SK-N-SH treated with all-trans-retinoic acid at 6 μM for 48 hours (cell line): ENCODE results near the gene COL6A3.

Source experiments
- ATAC-seq: fragments of 200-7000 bp; cut with Tn5 transposase; 3 replicates; pipeline ENCODE4 v1.9.1; 2020; ENCODE audit warnings: mild to moderate bottlenecking, moderate library complexity
- BACH2 ChIP-seq: fragments of 250-450 bp; sonication (Bioruptor Pico); IDR thresholded peaks from 2 replicates; pipeline ENCODE4 v1.9.0; 2021; ENCODE audit warnings: mild to moderate bottlenecking, borderline replicate concordance
- CREB5 ChIP-seq: fragments of 250-450 bp; sonication (Bioruptor Pico); IDR thresholded peaks from 2 replicates; pipeline ENCODE4 v1.5.1; 2020; ENCODE audit warnings: low read depth, mild to moderate bottlenecking, moderate library complexity
- CSDC2 ChIP-seq: fragments of 250-450 bp; sonication (Bioruptor Pico); IDR thresholded peaks from 2 replicates; pipeline ENCODE4 v1.5.0; 2020; ENCODE audit warnings: mild to moderate bottlenecking, moderate library complexity
- CSRNP3 ChIP-seq: fragments of 250-450 bp; sonication (Bioruptor Pico); IDR thresholded peaks from 2 replicates; pipeline ENCODE4 v1.5.1; 2021; ENCODE audit warnings: mild to moderate bottlenecking, moderate library complexity
- ESRRG ChIP-seq: fragments of 250-450 bp; sonication (Bioruptor Pico); IDR thresholded peaks from 2 replicates; pipeline ENCODE4 v1.6.1; 2021; ENCODE audit warnings: mild to moderate bottlenecking
- ISL1 ChIP-seq: fragments of 250-450 bp; sonication (Bioruptor Pico); IDR thresholded peaks from 2 replicates; pipeline ENCODE4 v2.1.2; 2022; ENCODE audit warnings: mild to moderate bottlenecking, moderate library complexity
- PATZ1 ChIP-seq: fragments of 250-450 bp; sonication (Bioruptor Pico); IDR thresholded peaks from 2 replicates; pipeline ENCODE4 v1.8.0; 2020; ENCODE audit warnings: mild to moderate bottlenecking, moderate library complexity, borderline replicate concordance
- POU6F1 ChIP-seq: fragments of 250-450 bp; sonication (Bioruptor Pico); IDR thresholded peaks from 2 replicates; pipeline ENCODE4 v1.8.0; 2021; ENCODE audit warnings: low read depth, mild to moderate bottlenecking, moderate library complexity, borderline replicate concordance
- RARB ChIP-seq: fragments of 250-450 bp; sonication (Bioruptor Pico); IDR thresholded peaks from 2 replicates; pipeline ENCODE4 v1.8.0; 2021; ENCODE audit warnings: mild to moderate bottlenecking, moderate library complexity
- SNAI2 ChIP-seq: fragments of 250-450 bp; sonication (Bioruptor Pico); IDR thresholded peaks from 2 replicates; pipeline ENCODE4 v1.5.0; 2020; ENCODE audit warnings: mild to moderate bottlenecking, moderate library complexity
- TCF4 ChIP-seq: fragments of 250-450 bp; sonication (Bioruptor Pico); IDR thresholded peaks from 2 replicates; pipeline ENCODE4 v1.8.0; 2021; ENCODE audit warnings: mild to moderate bottlenecking, moderate library complexity, borderline replicate concordance
- TOX ChIP-seq: fragments of 250-450 bp; sonication (Bioruptor Pico); IDR thresholded peaks from 2 replicates; pipeline ENCODE4 v1.8.0; 2021; ENCODE audit warnings: mild to moderate bottlenecking, moderate library complexity, borderline replicate concordance
- ZC3H10 ChIP-seq: fragments of 250-450 bp; sonication (Bioruptor Pico); IDR thresholded peaks from 2 replicates; pipeline ENCODE4 v1.5.1; 2021; ENCODE audit warnings: mild to moderate bottlenecking, moderate library complexity
- ZFP3 ChIP-seq: fragments of 250-450 bp; sonication (Bioruptor Pico); IDR thresholded peaks from 2 replicates; pipeline ENCODE4 v1.5.0; 2020; ENCODE audit warnings: mild to moderate bottlenecking, moderate library complexity
- ZNF565 ChIP-seq: fragments of 450-650 bp; formaldehyde crosslinking; conservative IDR thresholded peaks from 2 replicates; pipeline ENCODE4 v1.5.0; 2020; ENCODE audit warnings: low read depth, mild to moderate bottlenecking, moderate library complexity
- ZNF8 ChIP-seq: fragments of 450-650 bp; formaldehyde crosslinking; IDR thresholded peaks from 2 replicates; pipeline ENCODE4 v1.5.0; 2020; ENCODE audit warnings: mild to moderate bottlenecking, moderate library complexity
- TF ChIP-seq, protein P1 (sequence below): fragments of 250-450 bp; sonication (Bioruptor Pico); IDR thresholded peaks from 2 replicates; pipeline ENCODE4 v1.5.0; 2020; ENCODE audit warnings: mild to moderate bottlenecking, moderate library complexity

Gene COL6A3

GRCh38 chr2:237453671-237454070, 39.7 kb upstream of the COL6A3 start (continued):
- no peak for TF ChIP-seq POU6F1 (CRISPR knock-in tag)

- TF ChIP-seq PATZ1 (no peak), SNAI2 (CRISPR knock-in tag) (no peak), CSRNP3 (no peak), BACH2 (CRISPR knock-in tag) (no peak), ISL1 (CRISPR knock-in tag) (no peak), ZNF565 (CRISPR knock-in tag) (no peak), ESRRG (no peak), CREB5 (CRISPR knock-in tag) (no peak), CSDC2 (no peak), TCF4 (no peak), POU6F1 (CRISPR knock-in tag) (no peak), ZNF8 (CRISPR knock-in tag) (no peak), ZC3H10 (no peak), RARB (no peak), TOX (no peak), ZFP3 (CRISPR knock-in tag) (no peak)
- TF ChIP-seq, protein P1, sequence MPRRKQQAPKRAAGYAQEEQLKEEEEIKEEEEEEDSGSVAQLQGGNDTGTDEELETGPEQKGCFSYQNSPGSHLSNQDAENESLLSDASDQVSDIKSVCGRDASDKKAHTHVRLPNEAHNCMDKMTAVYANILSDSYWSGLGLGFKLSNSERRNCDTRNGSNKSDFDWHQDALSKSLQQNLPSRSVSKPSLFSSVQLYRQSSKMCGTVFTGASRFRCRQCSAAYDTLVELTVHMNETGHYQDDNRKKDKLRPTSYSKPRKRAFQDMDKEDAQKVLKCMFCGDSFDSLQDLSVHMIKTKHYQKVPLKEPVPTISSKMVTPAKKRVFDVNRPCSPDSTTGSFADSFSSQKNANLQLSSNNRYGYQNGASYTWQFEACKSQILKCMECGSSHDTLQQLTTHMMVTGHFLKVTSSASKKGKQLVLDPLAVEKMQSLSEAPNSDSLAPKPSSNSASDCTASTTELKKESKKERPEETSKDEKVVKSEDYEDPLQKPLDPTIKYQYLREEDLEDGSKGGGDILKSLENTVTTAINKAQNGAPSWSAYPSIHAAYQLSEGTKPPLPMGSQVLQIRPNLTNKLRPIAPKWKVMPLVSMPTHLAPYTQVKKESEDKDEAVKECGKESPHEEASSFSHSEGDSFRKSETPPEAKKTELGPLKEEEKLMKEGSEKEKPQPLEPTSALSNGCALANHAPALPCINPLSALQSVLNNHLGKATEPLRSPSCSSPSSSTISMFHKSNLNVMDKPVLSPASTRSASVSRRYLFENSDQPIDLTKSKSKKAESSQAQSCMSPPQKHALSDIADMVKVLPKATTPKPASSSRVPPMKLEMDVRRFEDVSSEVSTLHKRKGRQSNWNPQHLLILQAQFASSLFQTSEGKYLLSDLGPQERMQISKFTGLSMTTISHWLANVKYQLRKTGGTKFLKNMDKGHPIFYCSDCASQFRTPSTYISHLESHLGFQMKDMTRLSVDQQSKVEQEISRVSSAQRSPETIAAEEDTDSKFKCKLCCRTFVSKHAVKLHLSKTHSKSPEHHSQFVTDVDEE (CRISPR knock-in tag), result no peak
- ATAC-seq, result no peak
Measured at GRCh38 chr2:237452861-237453260, 38.9 kb upstream of the COL6A3 start.

- peak; percentile 77 for TF ChIP-seq TCF4
- TF ChIP-seq CREB5 (CRISPR knock-in tag), result no peak
- peak; percentile 72 for ATAC-seq
Measured at GRCh38 chr2:237451643-237452469, 37.9 kb upstream of the COL6A3 start.
